ENCODE data around the gene CCDC122. TPM values are rescaled to one million over a fixed set of nuclear protein-coding genes. Genes with fewer than 3 reads are reported as not detected.

CCDC122 gene
- total RNA-seq, 4 donors from 2014 or later: 0.60 to 9.5 (median 5.6) TPM; not detected in 1

- WGBS, 2 donors (ENCODE audit: low coverage in 1 of 2): 56 to 70% methylated on average over 3 of the region's 3 CpGs
- Histone ChIP-seq H3K9me3 (no peaks in the 10 kb centered on the region), H3K4me3 (no peak overlapping the region), H3K27ac (no peak overlapping the region), H3K36me3 (no peaks in the 10 kb centered on the region), H3K4me1 (no peaks in the 10 kb centered on the region), H3K27me3 (no peaks in the 10 kb centered on the region)
- in situ Hi-C loops (cut with MboI; ENCODE audit: low pct_ligation_motif_present in 1 of 4, low pct_unique_long_range_greater_than_20kb in 1 of 4, low sequenced_read_pairs in 3 of 4) (loop anchor here (25.0 kb wide), 1 partner anchor 711 kb away; no protein-coding TSS in a partner anchor), intact Hi-C loops (cut with DNase I; ENCODE audit: low total_unique reads) (loop anchor here (10.0 kb wide), 1 partner anchor 823 kb away; no protein-coding TSS in a partner anchor)
- DNase-seq: no peak
- TF ChIP-seq CTCF (IDR thresholded peaks at IDR 0.05): no peak
- TF ChIP-seq EP300 (IDR thresholded peaks at IDR 0.05; ENCODE audit: low read depth): no peak
- no peak for TF ChIP-seq POLR2AphosphoS5 (IDR thresholded peaks at IDR 0.05)
- no peak for TF ChIP-seq POLR2A (IDR thresholded peaks at IDR 0.05)
These were observed 81.7 kb downstream of the CCDC122 start for GRCh38 chr13:43797869-43798268.

GRCh38 chr13:43797159-43797558, 82.4 kb downstream of the CCDC122 start:
- WGBS, 2 donors (ENCODE audit: low coverage in 1 of 2): 40 to 82% methylated on average over 1 of the region's 1 CpG
- Histone ChIP-seq H3K9me3 (no peaks in the 10 kb centered on the region), H3K4me3 (no peak overlapping the region), H3K36me3 (no peaks in the 10 kb centered on the region), H3K27me3 (no peaks in the 10 kb centered on the region), H3K4me1 (no peaks in the 10 kb centered on the region), H3K27ac (no peak overlapping the region)
- no peak for TF ChIP-seq EP300 (IDR thresholded peaks at IDR 0.05; ENCODE audit: low read depth)
- TF ChIP-seq CTCF (IDR thresholded peaks at IDR 0.05): no peak
- no peak for TF ChIP-seq POLR2A (IDR thresholded peaks at IDR 0.05)
- TF ChIP-seq POLR2AphosphoS5 (IDR thresholded peaks at IDR 0.05): no peak
- intact Hi-C loops (cut with DNase I; ENCODE audit: low total_unique reads) (loop anchor here (10.0 kb wide), 1 partner anchor 822 kb away; no protein-coding TSS in a partner anchor), in situ Hi-C loops (cut with MboI; ENCODE audit: low pct_ligation_motif_present in 1 of 4, low pct_unique_long_range_greater_than_20kb in 1 of 4, low sequenced_read_pairs in 3 of 4) (loop anchor here (25.0 kb wide), 1 partner anchor 710 kb away; no protein-coding TSS in a partner anchor)
- DNase-seq: no peak

GRCh38 chr13:43794416-43794815, 85.1 kb downstream of the CCDC122 start:
- TF ChIP-seq POLR2A (IDR thresholded peaks at IDR 0.05) (no peak), CTCF (IDR thresholded peaks at IDR 0.05) (no peak), POLR2AphosphoS5 (IDR thresholded peaks at IDR 0.05) (no peak), EP300 (IDR thresholded peaks at IDR 0.05; ENCODE audit: low read depth) (no peak)
- H3K36me3 ChIP-seq: no peaks in the 10 kb centered on the region
- H3K27me3 ChIP-seq: peaks cover 4% of the 10 kb centered on the region
- in situ Hi-C loops (cut with MboI; ENCODE audit: low pct_ligation_motif_present in 1 of 4, low pct_unique_long_range_greater_than_20kb in 1 of 4, low sequenced_read_pairs in 3 of 4): loop anchor here (25.0 kb wide), 1 partner anchor 707 kb away; no protein-coding TSS in a partner anchor
- DNase-seq: no peak
- H3K4me1 ChIP-seq: no peaks in the 10 kb centered on the region
- no peak overlapping the region for H3K27ac ChIP-seq
- no peak overlapping the region for H3K4me3 ChIP-seq
- intact Hi-C loops (cut with DNase I; ENCODE audit: low total_unique reads): loop anchor here (10.0 kb wide), 1 partner anchor 820 kb away; no protein-coding TSS in a partner anchor
- no peaks in the 10 kb centered on the region for H3K9me3 ChIP-seq

GRCh38 chr13:43792076-43792881, 87.3 kb downstream of the CCDC122 start:
- no peak overlapping the region for H3K4me3 ChIP-seq
- intact Hi-C loops (cut with DNase I; ENCODE audit: low total_unique reads): loop anchor here (10.0 kb wide), 1 partner anchor 817 kb away; no protein-coding TSS in a partner anchor
- H3K27me3 ChIP-seq: peaks cover 24% of the 10 kb centered on the region
- H3K9me3 ChIP-seq: no peaks in the 10 kb centered on the region
- TF ChIP-seq POLR2AphosphoS5 (IDR thresholded peaks at IDR 0.05) (no peak), POLR2A (IDR thresholded peaks at IDR 0.05) (no peak), CTCF (IDR thresholded peaks at IDR 0.05) (no peak), EP300 (IDR thresholded peaks at IDR 0.05; ENCODE audit: low read depth) (no peak)
- WGBS, 2 donors (ENCODE audit: low coverage in 1 of 2): 62 to 89% methylated on average over 2 to 3 of the region's 3 CpGs
- no peak overlapping the region for H3K27ac ChIP-seq
- DNase-seq: no peak
- peaks cover 0 to 8% (median 6%) of the 10 kb centered on the region in 4 donors for H3K4me1 ChIP-seq
- in situ Hi-C loops (cut with MboI; ENCODE audit: low pct_ligation_motif_present in 1 of 4, low pct_unique_long_range_greater_than_20kb in 1 of 4, low sequenced_read_pairs in 3 of 4): loop anchor here (25.0 kb wide), 1 partner anchor 705 kb away; no protein-coding TSS in a partner anchor
- no peaks in the 10 kb centered on the region for H3K36me3 ChIP-seq
